Omental fat pad (tissue), 4 donors: ENCODE results near the gene CDH18. TPM values are rescaled to one million over a fixed set of nuclear protein-coding genes. Genes with fewer than 3 reads are reported as not detected.

Experiments used
- ATAC-seq: fragments of 150-250 bp; one replicate; pipeline ENCODE4 v1.9.1; 2016; ENCODE audit warnings: mild to moderate bottlenecking, moderate library complexity; ENCODE audit not compliant: low FRiP score
- DNase-seq: peaks from one replicate; pipeline ENCODE4 v3.0.0-alpha.2; 2019; ENCODE audit warnings: low spot score
- CTCF ChIP-seq, 3 donors: fragments of 450-650 bp; IDR thresholded peaks; one replicate each; pipeline ENCODE4 v1.5.1; 2016 to 2017; ENCODE audit warnings: antibody characterized with exemption in 3 of 3, mild to moderate bottlenecking in 3 of 3, moderate library complexity in 2 of 3
- total RNA-seq, 4 donors: library from RNA; depleted of rRNA; stranded (reverse); fragments of >200 nt; gene quantifications; one replicate each; pipeline ENCODE4 v1.1.0, GENCODE V29; 2016

The CDH18 gene
- total RNA-seq, 4 donors from 2014 or later, result not detected

GRCh38 chr5:19554524-19554923 lies 433.5 kb downstream of the CDH18 start:
- ATAC-seq (no peak), DNase-seq (no peak)
- TF ChIP-seq CTCF (IDR thresholded peaks at IDR 0.05), result no peak

- no peak for DNase-seq
- no peak for ATAC-seq
- no peak for TF ChIP-seq CTCF (IDR thresholded peaks at IDR 0.05)
Observed at GRCh38 chr5:19547640-19548039, 440.4 kb downstream of the CDH18 start.

GRCh38 chr5:19546521-19546920 lies 441.5 kb downstream of the CDH18 start:
- TF ChIP-seq CTCF (IDR thresholded peaks at IDR 0.05), result no peak
- DNase-seq (no peak), ATAC-seq (no peak)

- ATAC-seq (no peak), DNase-seq (no peak)
- no peak for TF ChIP-seq CTCF (IDR thresholded peaks at IDR 0.05)
Observed at GRCh38 chr5:19538607-19539006, 449.4 kb downstream of the CDH18 start.

GRCh38 chr5:19536387-19536786 lies 451.6 kb downstream of the CDH18 start:
- ATAC-seq (no peak), DNase-seq (no peak)
- TF ChIP-seq CTCF (IDR thresholded peaks at IDR 0.05), result no peak

GRCh38 chr5:19534751-19535150 lies 453.2 kb downstream of the CDH18 start:
- TF ChIP-seq CTCF (IDR thresholded peaks at IDR 0.05), result no peak
- no peak for DNase-seq
- ATAC-seq, result no peak

- ATAC-seq, result no peak
- TF ChIP-seq CTCF (IDR thresholded peaks at IDR 0.05), result no peak
Observed at GRCh38 chr5:19532936-19533335, 455.1 kb downstream of the CDH18 start.

More at GRCh38 chr5:19532936-19533335, 455.1 kb downstream of the CDH18 start:
- DNase-seq, result no peak
